GM19452 (cell line): ENCODE results near the gene MAMDC4.
A peak's percentile ranks its signal among the peaks of the same experiment; 100 is the strongest.

Source experiments
- ATAC-seq: cut with Tn5 transposase; IDR thresholded peaks from one replicate; pipeline ENCODE4 v1.9.1; 2021; ENCODE audit not compliant: unreplicated experiment

MAMDC4 gene

GRCh38 chr9:136849038-136849959, 2.8 kb upstream of the MAMDC4 start, which contains the start of gene PHPT1:
Gene PHPT1, plus strand, starts transcription at chr9:136849409. Its CDS starts 22 bp downstream, at chr9:136849431.
- ATAC-seq: peak; percentile 75

- ATAC-seq: no peak
Measured at GRCh38 chr9:136849960-136850865, 1.9 kb upstream of the MAMDC4 start.

- no peak for ATAC-seq
Measured at GRCh38 chr9:136850866-136851775, 1.0 kb upstream of the MAMDC4 start.

- no peak for ATAC-seq
Measured at GRCh38 chr9:136852664-136853595, 784 bp downstream of the MAMDC4 start.

GRCh38 chr9:136853596-136854112, 1.5 kb downstream of the MAMDC4 start:
- no peak for ATAC-seq

GRCh38 chr9:136854113-136854841, 2.1 kb downstream of the MAMDC4 start:
- ATAC-seq: no peak

GRCh38 chr9:136854842-136855460, 2.8 kb downstream of the MAMDC4 start:
- no peak for ATAC-seq

- no peak for ATAC-seq
Measured at GRCh38 chr9:136855461-136856078, 3.4 kb downstream of the MAMDC4 start.

- no peak for ATAC-seq
Measured at GRCh38 chr9:136856079-136856476, 3.9 kb downstream of the MAMDC4 start.

- ATAC-seq: no peak
Measured at GRCh38 chr9:136856541-136857141, 4.5 kb downstream of the MAMDC4 start.

- ATAC-seq: no peak
Measured at GRCh38 chr9:136857166-136857565, 5.0 kb downstream of the MAMDC4 start.

GRCh38 chr9:136857581-136858412, 5.7 kb downstream of the MAMDC4 start:
- ATAC-seq: no peak

- ATAC-seq: no peak
Measured at GRCh38 chr9:136858452-136858843, 6.3 kb downstream of the MAMDC4 start.

- no peak for ATAC-seq
Measured at GRCh38 chr9:136858844-136859757, 7.0 kb downstream of the MAMDC4 start.

- no peak for ATAC-seq
Measured at GRCh38 chr9:136860529-136860928, 8.4 kb downstream of the MAMDC4 start.
